ENCODE measurements around the gene DIDO1. TPM values are rescaled to one million over a fixed set of nuclear protein-coding genes. Genes with fewer than 3 reads are reported as not detected.

Gene DIDO1
- total RNA-seq, 1 experiment from 2014 or later = 36.5 TPM

DNA sequence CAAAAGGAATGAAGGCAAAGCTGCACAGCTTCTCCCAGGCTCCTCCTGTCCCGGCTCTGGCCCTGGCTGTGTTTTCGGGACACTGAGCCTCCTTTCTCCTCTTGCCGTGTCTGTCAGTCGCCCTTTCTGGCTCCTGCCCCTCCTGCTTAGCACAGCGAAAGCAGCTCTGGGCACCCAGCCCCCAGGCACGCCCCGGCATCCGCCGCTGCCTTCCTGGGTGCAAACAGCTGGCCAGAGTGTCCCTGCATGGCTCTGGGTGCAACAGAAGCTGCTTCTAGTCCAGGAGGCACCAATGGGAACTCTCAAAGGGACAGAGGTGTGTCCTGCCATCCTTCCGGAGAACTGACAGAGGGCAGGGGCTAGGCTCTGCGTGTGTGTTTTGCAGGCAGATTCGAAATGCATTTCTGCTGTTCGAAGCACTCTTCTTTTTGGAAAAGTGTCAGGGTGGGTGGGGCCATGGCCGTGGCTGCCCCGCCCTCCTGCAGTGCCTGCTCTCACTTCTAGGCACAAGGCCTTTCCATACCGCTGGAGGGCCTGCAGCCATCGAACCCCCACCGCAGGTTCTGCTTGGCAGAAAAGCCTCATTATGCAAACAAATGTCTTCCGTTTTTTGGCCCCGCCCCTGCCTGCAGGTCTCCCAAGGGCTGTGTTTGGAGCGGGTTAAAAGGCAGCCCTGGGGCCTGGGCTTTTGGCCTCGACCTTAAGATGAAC, 93.9 kb downstream of the DIDO1 start:
- in situ Hi-C loops (cut with HindIII; ENCODE audit: low sequenced_read_pairs) = no loop called here
- no peak for DNase-seq (ENCODE audit: low spot score)

DNA sequence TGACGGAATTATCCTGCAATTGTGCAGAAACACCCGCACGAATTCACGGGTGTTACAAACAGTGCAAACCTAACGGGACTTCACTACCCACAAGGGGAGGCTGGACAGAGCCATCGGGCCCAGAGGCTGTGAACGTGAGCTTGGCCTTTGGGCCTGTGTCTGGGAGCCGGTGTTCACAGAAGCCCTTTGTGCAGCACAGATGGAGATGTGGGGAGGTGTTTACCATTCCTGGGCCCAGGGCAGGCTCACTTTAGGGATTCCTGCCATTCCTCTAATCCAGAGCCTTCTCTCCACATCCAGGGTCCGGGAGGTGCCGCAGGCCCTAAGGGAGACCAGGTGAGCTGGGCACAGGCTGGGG, 94.5 kb downstream of the DIDO1 start:
- in situ Hi-C loops (cut with HindIII; ENCODE audit: low sequenced_read_pairs) = no loop called here
- no peak for DNase-seq (ENCODE audit: low spot score)

DNA sequence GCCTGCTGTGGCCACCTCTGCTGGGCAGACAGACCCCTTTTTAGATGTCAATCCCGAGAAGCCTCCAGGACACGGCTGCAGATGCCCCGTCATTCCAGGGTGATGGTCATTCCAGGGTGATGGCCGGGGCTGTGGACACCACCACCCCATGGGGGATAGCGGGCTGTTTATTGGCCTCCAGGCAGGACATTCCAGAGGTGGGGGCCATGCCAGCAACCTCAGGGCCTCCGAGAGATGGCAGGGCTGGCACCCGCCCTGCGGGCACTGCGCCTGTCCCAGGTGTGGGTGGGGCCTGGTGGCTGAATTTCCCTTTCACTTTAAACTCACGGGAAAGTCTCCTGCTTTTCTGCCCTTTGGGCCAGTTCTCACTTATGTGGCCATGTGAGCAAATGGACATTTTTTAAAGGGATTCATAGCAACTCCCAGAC, 94.9 kb downstream of the DIDO1 start:
- no peak for DNase-seq (ENCODE audit: low spot score)
- in situ Hi-C loops (cut with HindIII; ENCODE audit: low sequenced_read_pairs) = no loop called here

DNA sequence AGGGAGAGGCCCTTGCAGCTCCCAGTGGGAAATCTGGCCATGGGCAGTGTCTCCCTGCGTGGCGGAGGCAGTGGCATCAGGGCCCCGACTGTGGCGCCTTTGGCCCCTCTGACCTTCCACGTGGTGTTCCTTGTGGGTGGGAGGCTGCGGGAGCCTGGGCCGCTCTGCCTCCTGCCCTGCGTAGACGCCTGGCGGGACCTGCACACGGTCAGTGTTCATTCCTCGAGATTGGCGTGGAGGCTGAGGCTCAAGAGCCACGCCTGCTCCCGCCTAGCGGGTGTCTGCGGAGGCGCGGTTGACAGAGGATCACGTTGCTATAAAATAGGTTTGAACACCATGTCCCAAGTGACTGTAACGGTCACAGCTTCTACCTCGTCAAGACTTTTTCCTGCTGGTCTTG, 95.5 kb downstream of the DIDO1 start:
- no peak for DNase-seq (ENCODE audit: low spot score)
- in situ Hi-C loops (cut with HindIII; ENCODE audit: low sequenced_read_pairs) = no loop called here

DNA sequence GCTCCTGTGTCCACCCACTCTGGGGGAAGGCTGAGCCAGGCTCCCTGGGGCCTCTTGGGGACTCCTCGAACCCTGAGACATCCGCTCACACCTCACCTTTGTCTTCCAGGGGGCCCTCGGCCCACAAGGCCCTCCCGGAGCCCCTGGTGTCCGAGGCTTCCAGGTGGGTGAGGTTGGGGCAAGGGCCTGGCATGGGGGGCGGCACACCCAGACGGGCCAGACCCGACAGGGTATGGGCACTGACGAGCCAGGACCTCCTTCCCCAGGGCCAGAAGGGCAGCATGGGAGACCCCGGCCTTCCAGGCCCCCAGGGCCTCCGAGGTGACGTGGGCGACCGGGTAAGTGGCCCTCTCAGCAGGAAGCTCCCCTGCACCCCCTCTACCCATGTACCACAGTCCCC, 96.1 kb downstream of the DIDO1 start:
- no peak for DNase-seq (ENCODE audit: low spot score)
- in situ Hi-C loops (cut with HindIII; ENCODE audit: low sequenced_read_pairs) = no loop called here

DNA sequence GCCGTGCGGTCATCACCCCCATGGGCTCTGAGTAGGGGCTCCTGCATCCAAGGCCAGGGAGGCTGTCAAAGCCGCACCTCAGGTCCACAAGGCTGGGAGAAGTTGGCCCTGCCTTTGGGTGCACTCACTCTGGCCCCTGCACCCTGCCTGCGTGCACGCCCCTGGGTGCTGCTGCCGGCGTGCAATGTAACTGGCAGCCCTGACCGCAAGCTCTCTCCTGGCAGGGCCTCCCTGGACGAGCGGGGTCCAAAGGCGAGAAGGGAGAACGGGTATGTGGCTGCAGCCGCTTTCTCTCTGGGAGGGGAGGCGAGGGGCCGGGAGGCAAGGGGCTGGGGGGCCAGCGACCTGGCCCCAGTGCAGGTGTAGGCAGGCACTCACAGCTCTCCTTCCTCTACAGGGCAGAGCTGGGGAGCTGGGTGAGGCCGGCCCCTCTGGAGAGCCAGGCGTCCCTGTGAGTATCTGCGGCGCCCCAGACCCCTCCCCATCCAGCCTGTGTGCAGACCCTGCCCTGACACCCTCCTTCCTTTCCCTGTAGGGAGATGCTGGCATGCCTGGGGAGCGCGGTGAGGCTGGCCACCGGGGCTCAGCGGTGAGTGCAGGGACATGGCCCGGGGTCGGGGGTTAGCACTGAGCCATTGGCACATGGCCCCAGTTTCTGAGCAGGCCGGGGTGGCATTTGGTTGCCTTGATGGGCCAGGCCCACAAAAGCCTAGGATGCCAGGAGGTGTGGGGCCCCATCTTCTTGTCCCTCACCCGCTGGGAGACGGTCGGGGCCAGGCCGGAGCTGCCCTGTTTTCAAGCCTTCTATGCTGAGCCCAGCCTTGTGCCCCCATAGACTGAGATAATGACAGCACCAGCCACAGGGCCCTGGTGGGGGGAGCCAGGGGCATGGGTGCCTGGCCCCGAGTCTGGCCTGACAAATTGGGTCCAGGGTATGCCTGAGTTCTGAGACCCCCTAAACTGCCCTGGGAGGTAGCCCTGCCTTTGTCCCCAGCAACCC, 96.8 kb downstream of the DIDO1 start:
- no peak for DNase-seq (ENCODE audit: low spot score)
- in situ Hi-C loops (cut with HindIII; ENCODE audit: low sequenced_read_pairs) = no loop called here

DNA sequence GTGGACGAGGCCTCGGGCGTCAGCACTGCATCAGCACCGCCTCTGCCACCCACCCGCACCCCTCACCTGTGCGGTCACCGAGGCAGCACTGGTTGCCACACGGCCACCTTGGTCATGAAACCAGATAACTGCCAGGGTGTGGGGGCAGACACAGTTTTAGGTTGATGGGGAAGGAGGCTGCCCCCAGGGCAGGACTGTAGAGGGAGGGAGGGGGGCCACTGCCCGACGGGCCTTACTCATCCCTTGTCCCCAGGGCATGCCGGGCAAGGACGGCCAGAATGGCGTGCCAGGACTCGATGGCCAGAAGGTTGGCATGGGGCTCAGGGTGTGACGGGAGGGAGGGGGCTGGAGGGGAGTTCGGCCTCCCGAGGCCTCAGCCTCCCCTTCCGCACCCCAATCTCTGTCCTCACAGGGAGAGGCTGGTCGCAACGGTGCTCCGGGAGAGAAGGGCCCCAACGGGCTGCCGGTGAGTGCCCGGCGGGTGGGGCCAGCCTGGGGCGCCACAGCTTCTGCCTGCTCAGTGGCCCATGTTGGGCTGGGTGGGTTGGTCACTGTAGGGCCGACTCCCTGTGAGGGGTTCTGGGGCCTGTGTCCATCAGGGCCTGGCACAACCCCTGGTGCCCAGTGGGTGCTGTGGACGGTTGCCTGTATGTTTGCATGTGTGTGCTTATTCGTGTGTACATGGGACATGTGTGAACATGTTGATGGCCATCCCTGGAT, 97.6 kb downstream of the DIDO1 start:
- in situ Hi-C loops (cut with HindIII; ENCODE audit: low sequenced_read_pairs) = no loop called here
- DNase-seq (ENCODE audit: low spot score) = no peak

DNA sequence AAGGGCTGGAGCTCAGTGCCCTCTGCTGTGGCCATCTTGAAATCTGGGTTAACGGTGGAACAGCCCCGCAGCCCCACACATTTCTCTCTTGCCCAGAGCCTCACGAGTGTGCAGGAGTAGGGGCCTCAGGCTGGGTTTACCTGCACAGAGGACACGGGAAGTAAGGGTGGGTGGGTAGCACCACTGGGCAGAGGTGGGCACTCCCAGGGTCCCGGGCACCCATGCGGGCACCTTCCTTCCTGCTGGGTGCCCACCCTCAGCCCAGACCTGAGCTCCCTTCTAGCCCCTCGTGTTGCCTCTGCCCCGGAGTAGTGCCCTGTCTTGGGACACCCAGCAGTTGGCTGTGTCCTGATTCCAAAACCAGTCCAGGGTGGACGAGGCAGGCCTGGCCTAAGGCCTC, 98.3 kb downstream of the DIDO1 start:
- in situ Hi-C loops (cut with HindIII; ENCODE audit: low sequenced_read_pairs) = no loop called here
- no peak for DNase-seq (ENCODE audit: low spot score)

Other genes with a start within 250 kb of the DIDO1 start
- gene NTSR1, start 217.7 kb downstream of the DIDO1 start, total RNA-seq (2014; rRNA removed; shearing (Covaris generic)) = not detected in 2 replicates
- 25.2 and 33.6 TPM in 2 replicates for gene MRGBP, start 130.0 kb downstream of the DIDO1 start, total RNA-seq (2014; rRNA removed; shearing (Covaris generic))
- gene OGFR, start 121.7 kb downstream of the DIDO1 start, total RNA-seq (2014; rRNA removed; shearing (Covaris generic)) = 43.9 and 45.6 TPM in 2 replicates
- 8.6 TPM in 2 replicates for gene COL9A3, start 109.5 kb downstream of the DIDO1 start, total RNA-seq (2014; rRNA removed; shearing (Covaris generic))
- 23.0 and 24.2 TPM in 2 replicates for gene TCFL5, start 64.7 kb downstream of the DIDO1 start, total RNA-seq (2014; rRNA removed; shearing (Covaris generic))
- 41.0 and 49.2 TPM in 2 replicates for gene GID8, start 11.6 kb upstream of the DIDO1 start, total RNA-seq (2014; rRNA removed; shearing (Covaris generic))
- gene SLC17A9, start 26.2 kb upstream of the DIDO1 start, total RNA-seq (2014; rRNA removed; shearing (Covaris generic)) = 1.2 TPM in 1 of 2 replicates, not detected in the other
- gene BHLHE23, start 80.5 kb upstream of the DIDO1 start, total RNA-seq (2014; rRNA removed; shearing (Covaris generic)) = not detected in 2 replicates

Measured in G401 (cell line).